HG02884 (cell line): ENCODE results near the gene TMPRSS9.
"Not testable (repeated sequence)": the region's sequence is repeated elsewhere in the genome, so short reads cannot be mapped to it uniquely, and the experiment has no call there.

ENCODE experiments used
- ATAC-seq: cut with Tn5 transposase; IDR thresholded peaks from one replicate; pipeline ENCODE4 v1.9.1; 2021; ENCODE audit warnings: mild to moderate bottlenecking, moderate library complexity; ENCODE audit not compliant: unreplicated experiment

TMPRSS9 gene

DNA sequence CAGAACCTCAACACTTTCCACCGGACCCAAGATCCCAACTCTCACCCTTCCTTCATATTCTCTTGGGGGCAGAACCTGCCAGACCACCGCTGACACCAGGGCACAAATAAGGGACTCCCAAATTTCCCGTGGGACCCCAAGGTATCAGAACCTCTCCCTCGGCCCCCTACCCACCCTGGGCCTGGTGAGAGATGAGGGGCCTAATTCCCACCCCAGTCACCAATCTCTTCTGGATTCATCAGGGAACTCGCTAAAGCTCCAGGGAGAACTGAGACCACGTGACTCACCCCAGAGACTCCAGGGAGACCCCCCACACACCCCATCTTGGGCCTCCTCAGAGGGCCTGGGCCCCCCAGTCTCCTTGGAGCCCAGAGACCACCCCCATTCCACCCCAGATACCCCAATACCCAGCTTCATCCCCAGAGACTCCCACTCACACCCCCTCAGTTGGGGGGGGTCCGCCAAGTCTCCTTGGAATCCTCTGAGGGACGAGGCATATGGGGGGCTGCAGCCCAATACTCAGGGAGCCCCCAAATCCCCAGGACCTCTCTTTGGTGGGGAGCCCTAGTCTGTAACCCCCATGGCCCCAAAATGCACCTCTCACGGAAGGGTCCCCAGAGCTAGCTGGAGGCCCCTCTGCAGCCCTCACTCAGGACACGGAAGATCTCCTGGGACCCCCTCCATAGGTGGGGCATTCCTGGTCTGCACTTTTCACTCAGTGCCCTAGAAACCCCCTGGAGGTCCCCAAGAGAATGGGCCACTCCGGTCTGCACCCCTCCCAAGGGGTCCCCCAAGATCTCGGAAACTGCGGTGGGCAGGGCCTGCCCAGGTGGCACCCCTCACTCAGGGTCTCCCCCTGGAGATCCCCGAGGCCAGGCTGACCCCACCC, 95.1 kb downstream of the TMPRSS9 start:
- ATAC-seq = no peak

- peak; percentile 23 for ATAC-seq
Observed at GRCh38 chr19:2455851-2456570, 95.9 kb downstream of the TMPRSS9 start.

DNA sequence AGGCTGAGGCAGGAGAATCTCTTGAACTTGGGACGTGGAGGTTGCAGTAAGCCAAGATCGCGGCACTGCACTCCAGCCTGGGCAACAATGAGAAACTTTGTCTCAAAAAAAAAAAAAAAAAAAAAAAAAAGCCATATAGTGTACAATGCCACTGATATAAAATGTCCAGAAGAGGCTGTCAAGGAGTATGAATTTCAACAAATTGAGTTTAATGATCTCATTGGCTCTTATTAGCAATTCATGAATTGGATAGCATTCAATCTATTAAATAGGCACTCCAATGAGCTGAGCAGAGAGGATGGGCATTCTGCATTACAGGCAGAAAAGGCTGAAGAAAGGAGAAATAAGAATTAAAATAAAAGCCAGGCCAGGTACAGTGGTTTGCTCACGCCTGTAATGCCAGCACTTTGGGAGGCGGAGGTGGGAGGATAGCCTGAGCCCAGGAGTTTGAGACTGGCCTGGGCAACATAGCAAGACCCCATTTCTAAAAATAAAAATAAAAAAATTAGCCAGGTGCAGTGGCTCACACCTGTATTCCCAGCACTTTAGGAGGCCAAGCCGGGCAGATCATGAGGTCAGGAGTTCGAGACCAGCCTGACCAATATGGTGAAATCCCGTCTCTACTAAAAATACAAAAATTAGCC, 97.5 kb downstream of the TMPRSS9 start:
- ATAC-seq = no peak

DNA sequence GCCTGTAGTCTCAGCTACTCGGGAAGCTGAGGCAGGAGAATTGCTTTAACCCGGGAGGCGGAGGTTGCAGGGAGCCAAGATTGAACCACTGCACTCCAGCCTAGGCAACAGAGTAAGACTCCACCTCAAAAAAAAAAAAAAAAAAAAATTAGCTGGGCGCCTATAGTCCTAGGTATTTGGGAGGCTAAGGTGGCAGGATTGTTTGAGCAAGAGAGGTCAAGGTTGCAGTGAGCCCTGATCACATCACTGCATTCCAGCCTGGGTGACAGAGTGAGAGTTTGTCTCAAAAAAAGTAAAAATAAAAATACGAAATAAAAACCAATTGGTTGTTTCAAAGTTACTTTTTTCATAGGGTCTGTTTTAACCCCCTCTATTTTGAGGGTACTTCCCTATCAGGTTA, 98.0 kb downstream of the TMPRSS9 start:
- no peak for ATAC-seq

DNA sequence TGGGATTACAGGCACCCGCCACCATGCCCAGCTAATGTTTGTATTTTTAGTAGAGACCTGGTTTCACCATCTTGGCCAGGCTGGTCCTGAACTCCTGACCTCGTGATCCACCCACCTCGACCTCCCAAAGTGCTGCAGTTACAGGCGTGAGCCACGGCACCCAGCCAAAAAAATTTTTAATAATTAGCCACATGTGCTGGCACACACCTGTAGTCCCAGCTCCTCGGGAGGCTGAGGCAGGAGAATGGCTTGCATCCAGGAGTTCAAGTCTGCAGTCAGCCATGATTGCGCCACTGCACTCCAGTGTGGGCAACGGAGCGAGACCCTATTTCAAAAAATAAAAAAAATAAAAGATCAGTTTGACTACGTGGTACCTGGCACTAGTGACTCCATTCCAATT, 98.7 kb downstream of the TMPRSS9 start:
- ATAC-seq = not testable (repeated sequence)

- ATAC-seq = no peak
Observed at GRCh38 chr19:2460245-2460644, 100.2 kb downstream of the TMPRSS9 start.

GRCh38 chr19:2461751-2462634, 101.9 kb downstream of the TMPRSS9 start:
- no peak for ATAC-seq

- ATAC-seq = no peak
Observed at GRCh38 chr19:2462635-2463421, 102.8 kb downstream of the TMPRSS9 start.

- ATAC-seq = not testable (repeated sequence)
Observed at GRCh38 chr19:2463694-2464093, 103.6 kb downstream of the TMPRSS9 start.

- no peak for ATAC-seq
Observed at GRCh38 chr19:2464389-2464788, 104.3 kb downstream of the TMPRSS9 start.

DNA sequence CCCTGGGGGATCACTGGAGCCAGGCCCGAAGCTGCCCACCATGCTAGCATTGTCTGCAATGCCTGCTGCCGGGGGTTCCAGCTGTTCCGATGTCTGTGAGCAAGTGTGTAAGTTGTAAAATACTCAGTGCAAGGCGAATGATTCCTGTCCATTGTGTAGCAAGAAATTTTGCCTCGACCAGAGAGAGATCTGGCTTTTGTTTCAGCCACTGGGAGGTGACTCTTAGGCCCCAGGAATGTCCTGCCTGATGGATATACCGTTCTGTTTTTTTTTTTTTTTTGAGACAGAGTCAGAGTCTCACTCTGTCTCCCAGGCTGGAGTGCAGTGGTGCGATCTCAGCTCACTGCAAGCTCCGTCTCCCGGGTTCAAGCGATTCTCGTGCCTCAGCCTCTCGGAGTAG, 108.5 kb downstream of the TMPRSS9 start:
- no peak for ATAC-seq

- no peak for ATAC-seq
Observed at GRCh38 chr19:2469102-2469914, 109.2 kb downstream of the TMPRSS9 start.

DNA sequence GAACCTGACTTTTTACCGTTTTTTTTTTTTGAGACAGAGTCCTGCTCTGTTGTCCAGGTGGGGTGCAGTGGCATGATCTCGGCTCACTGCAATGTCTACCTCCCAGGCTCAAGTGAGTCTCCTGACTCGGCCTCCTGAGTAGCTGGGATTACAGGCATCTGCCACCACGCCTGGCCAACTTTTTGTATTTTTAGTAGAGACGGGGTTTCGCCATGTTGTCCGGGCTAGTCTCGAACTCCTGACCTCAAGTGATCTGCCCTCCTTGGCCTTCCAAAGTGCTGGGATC, 109.8 kb downstream of the TMPRSS9 start:
- ATAC-seq = not testable (repeated sequence)

- no peak for ATAC-seq
Observed at GRCh38 chr19:2474232-2475017, 114.4 kb downstream of the TMPRSS9 start.

- no peak for ATAC-seq
Observed at GRCh38 chr19:2475018-2475701, 115.1 kb downstream of the TMPRSS9 start.
